HCT116 (cell line): ENCODE measurements around the gene CTNNA1.

Experiments used
- EGR1 ChIP-seq: IDR thresholded peaks from 2 replicates; pipeline ENCODE4 v1.6.1; 2012; ENCODE audit warnings: low read depth
- ELF1 ChIP-seq: IDR thresholded peaks from 2 replicates; pipeline ENCODE4 v1.6.1; 2012; ENCODE audit warnings: low read depth, borderline replicate concordance
- EZH2 ChIP-seq: fragments of 200-600 bp; sonication (generic); IDR thresholded peaks from 2 replicates; pipeline ENCODE4 v1.6.1; 2017; ENCODE audit warnings: antibody characterized with exemption, mixed run types
- POLR2A ChIP-seq: IDR thresholded peaks from 2 replicates; pipeline ENCODE4 v1.7.0; 2011; ENCODE audit warnings: borderline replicate concordance; ENCODE audit not compliant: insufficient read depth, insufficient read length; ENCODE audit errors: extremely low read depth
- RAD21 ChIP-seq: IDR thresholded peaks from 2 replicates; pipeline ENCODE4 v1.6.1; 2012; ENCODE audit warnings: low read depth, mild to moderate bottlenecking
- SP1 ChIP-seq: IDR thresholded peaks from 2 replicates; pipeline ENCODE4 v1.6.1; 2012; ENCODE audit warnings: low read depth
- SRF ChIP-seq: IDR thresholded peaks from 2 replicates; pipeline ENCODE4 v1.6.1; 2012; ENCODE audit warnings: low read depth
- ZFX ChIP-seq: fragments of 450-650 bp; IDR thresholded peaks from 2 replicates; pipeline ENCODE4 v1.6.1; 2017
- ZNF274 ChIP-seq: fragments of 200-500 bp; sonication (Bioruptor generic); IDR thresholded peaks from 2 replicates; pipeline ENCODE4 v1.6.1; 2014; ENCODE audit warnings: mild to moderate bottlenecking, low read depth, low read length, inconsistent platforms
- TF ChIP-seq, protein P1 (sequence below), 3 experiments: fragments of 200-600 bp in 1 of 3; sonication (generic) in 1 of 3; IDR thresholded peaks in 2 of 3; conservative IDR thresholded peaks in 1 of 3; 2 replicates each; pipeline ENCODE4 v1.5.1; 2012 to 2017; ENCODE audit warnings: low read depth in 2 of 3, low read length in 2 of 3, antibody characterized with exemption in 1 of 3, borderline replicate concordance in 1 of 3, control low read depth in 1 of 3, mild to moderate bottlenecking in 1 of 3, mixed read lengths in 1 of 3, mixed run types in 1 of 3, moderate library complexity in 1 of 3; ENCODE audit not compliant: insufficient read depth in 1 of 3
- TF ChIP-seq, protein P2 (sequence below): IDR thresholded peaks from 2 replicates; pipeline ENCODE4 v1.6.1; 2012

DNA sequence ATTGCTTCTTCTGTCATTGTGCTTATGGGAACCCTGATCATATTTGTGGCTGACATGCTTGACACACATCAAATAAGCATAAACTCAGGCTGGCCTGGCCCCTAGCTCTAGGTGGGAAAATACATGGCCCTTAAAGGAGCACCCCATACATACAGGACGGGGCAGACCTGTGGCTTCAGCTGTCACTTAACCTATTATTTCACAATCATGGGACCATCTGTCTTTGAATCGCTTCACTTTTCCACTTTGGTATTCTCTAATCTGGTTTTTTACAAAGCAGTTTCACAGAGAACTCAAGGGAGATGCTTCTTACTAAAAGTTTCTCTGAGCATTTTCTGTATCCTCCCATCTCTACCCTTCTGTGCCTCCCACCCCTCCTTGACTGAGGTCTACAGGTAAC lies 156.5 kb downstream of the CTNNA1 start:
- TF ChIP-seq POLR2A (no peak), RAD21 (no peak), ELF1 (no peak), SP1 (no peak), SRF (no peak), EGR1 (no peak), EZH2 (no peak), ZNF274 (no peak), ZFX (no peak)
- TF ChIP-seq, protein P1, sequence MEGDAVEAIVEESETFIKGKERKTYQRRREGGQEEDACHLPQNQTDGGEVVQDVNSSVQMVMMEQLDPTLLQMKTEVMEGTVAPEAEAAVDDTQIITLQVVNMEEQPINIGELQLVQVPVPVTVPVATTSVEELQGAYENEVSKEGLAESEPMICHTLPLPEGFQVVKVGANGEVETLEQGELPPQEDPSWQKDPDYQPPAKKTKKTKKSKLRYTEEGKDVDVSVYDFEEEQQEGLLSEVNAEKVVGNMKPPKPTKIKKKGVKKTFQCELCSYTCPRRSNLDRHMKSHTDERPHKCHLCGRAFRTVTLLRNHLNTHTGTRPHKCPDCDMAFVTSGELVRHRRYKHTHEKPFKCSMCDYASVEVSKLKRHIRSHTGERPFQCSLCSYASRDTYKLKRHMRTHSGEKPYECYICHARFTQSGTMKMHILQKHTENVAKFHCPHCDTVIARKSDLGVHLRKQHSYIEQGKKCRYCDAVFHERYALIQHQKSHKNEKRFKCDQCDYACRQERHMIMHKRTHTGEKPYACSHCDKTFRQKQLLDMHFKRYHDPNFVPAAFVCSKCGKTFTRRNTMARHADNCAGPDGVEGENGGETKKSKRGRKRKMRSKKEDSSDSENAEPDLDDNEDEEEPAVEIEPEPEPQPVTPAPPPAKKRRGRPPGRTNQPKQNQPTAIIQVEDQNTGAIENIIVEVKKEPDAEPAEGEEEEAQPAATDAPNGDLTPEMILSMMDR (IDR thresholded peaks at IDR 0.05 in 2 of 3, conservative IDR thresholded peaks at IDR 0.05 in 1 of 3; ENCODE audit: borderline replicate concordance in 1 of 3, insufficient read depth in 1 of 3, low read depth in 2 of 3, low read length in 2 of 3): no peak
- TF ChIP-seq, protein P2, sequence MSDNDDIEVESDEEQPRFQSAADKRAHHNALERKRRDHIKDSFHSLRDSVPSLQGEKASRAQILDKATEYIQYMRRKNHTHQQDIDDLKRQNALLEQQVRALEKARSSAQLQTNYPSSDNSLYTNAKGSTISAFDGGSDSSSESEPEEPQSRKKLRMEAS: no peak
